Measurements from ENCODE around the gene FOXA3. TPM values are rescaled to one million over a fixed set of nuclear protein-coding genes. Genes with fewer than 3 reads are reported as not detected.
A peak's percentile ranks its signal among the peaks of the same experiment; 100 is the strongest.

Gene FOXA3
- total and polyA plus RNA-seq, 2 experiments from 2014 or later, result not detected

GRCh38 chr19:45881082-45881908, 17.2 kb downstream of the FOXA3 start:
- H3K36me3 ChIP-seq (ENCODE audit: low read depth), result no peaks in the 10 kb centered on the region
- H3K4me2 ChIP-seq (ENCODE audit: unreplicated experiment), result no peak overlapping the region
- no peaks in the 10 kb centered on the region; the same call in 1 of the 2 replicates for H3K4me1 ChIP-seq (ENCODE audit: insufficient read depth)
- no peak for DNase-seq
- H3F3A ChIP-seq (ENCODE audit: insufficient read depth), result no peaks in the 10 kb centered on the region; the same call in 1 of the 2 replicates
- 78 to 83% methylated on average over 10 of the region's 10 CpGs for WGBS, 2 experiments (ENCODE audit: low coverage in 1 of 2, low lambda C conversion rate in 2 of 2, missing lambda C conversion rate in 2 of 2)
- no peaks in the 10 kb centered on the region for H4K20me1 ChIP-seq (ENCODE audit: insufficient read depth)
- H3K9me3 ChIP-seq (ENCODE audit: low read depth), result no peaks in the 10 kb centered on the region
- H3K79me2 ChIP-seq (ENCODE audit: insufficient read depth), result peaks cover 21% of the 10 kb centered on the region
- no peak overlapping the region for H3K4me3 ChIP-seq
- in situ Hi-C loops (cut with MboI), result no loop called here
- H3K27me3 ChIP-seq (replicated peaks; ENCODE audit: insufficient read depth), result no peaks in the 10 kb centered on the region
- H3K9me2 ChIP-seq (ENCODE audit: insufficient read depth), result no peaks in the 10 kb centered on the region
- H3K9ac ChIP-seq, result no peak overlapping the region
- H2AFZ ChIP-seq, result no peak overlapping the region
- no peak for TF ChIP-seq EZH2 (IDR thresholded peaks at IDR 0.05; ENCODE audit: insufficient read depth, poor library complexity, severe bottlenecking)
- TF ChIP-seq EZH2phosphoT487 (IDR thresholded peaks at IDR 0.05; ENCODE audit: insufficient read depth, low read depth), result no peak
- H3K27ac ChIP-seq, result no peak overlapping the region

- no peaks in the 10 kb centered on the region for H3K9me2 ChIP-seq (ENCODE audit: insufficient read depth)
- H3K27me3 ChIP-seq (replicated peaks; ENCODE audit: insufficient read depth), result no peaks in the 10 kb centered on the region
- H3K36me3 ChIP-seq (ENCODE audit: low read depth), result no peaks in the 10 kb centered on the region
- H3K4me3 ChIP-seq, result no peak overlapping the region
- TF ChIP-seq EZH2phosphoT487 (IDR thresholded peaks at IDR 0.05; ENCODE audit: insufficient read depth, low read depth), result no peak
- TF ChIP-seq EZH2 (IDR thresholded peaks at IDR 0.05; ENCODE audit: insufficient read depth, poor library complexity, severe bottlenecking), result no peak
- H3K4me1 ChIP-seq (ENCODE audit: insufficient read depth), result no peaks in the 10 kb centered on the region; the same call in 1 of the 2 replicates
- peaks cover 21% of the 10 kb centered on the region for H3K79me2 ChIP-seq (ENCODE audit: insufficient read depth)
- no peak overlapping the region for H2AFZ ChIP-seq
- no peak for DNase-seq
- WGBS, 2 experiments (ENCODE audit: low coverage in 1 of 2, low lambda C conversion rate in 2 of 2, missing lambda C conversion rate in 2 of 2), result 79 to 83% methylated on average over 4 of the region's 4 CpGs
- no peaks in the 10 kb centered on the region; the same call in 1 of the 2 replicates for H3F3A ChIP-seq (ENCODE audit: insufficient read depth)
- no peak overlapping the region for H3K27ac ChIP-seq
- no peak overlapping the region for H3K9ac ChIP-seq
- no peaks in the 10 kb centered on the region for H3K9me3 ChIP-seq (ENCODE audit: low read depth)
- no peaks in the 10 kb centered on the region for H4K20me1 ChIP-seq (ENCODE audit: insufficient read depth)
- H3K4me2 ChIP-seq (ENCODE audit: unreplicated experiment), result no peak overlapping the region
- in situ Hi-C loops (cut with MboI), result no loop called here
Observed at GRCh38 chr19:45881909-45882528, 17.9 kb downstream of the FOXA3 start.

GRCh38 chr19:45882652-45883585, 18.8 kb downstream of the FOXA3 start:
- in situ Hi-C loops (cut with MboI), result no loop called here
- TF ChIP-seq EZH2phosphoT487 (IDR thresholded peaks at IDR 0.05; ENCODE audit: insufficient read depth, low read depth) (no peak), EZH2 (IDR thresholded peaks at IDR 0.05; ENCODE audit: insufficient read depth, poor library complexity, severe bottlenecking) (no peak)
- Histone ChIP-seq H3K9me2 (ENCODE audit: insufficient read depth) (no peaks in the 10 kb centered on the region), H2AFZ (no peak overlapping the region), H3K9me3 (ENCODE audit: low read depth) (no peaks in the 10 kb centered on the region), H3K27me3 (replicated peaks; ENCODE audit: insufficient read depth) (no peaks in the 10 kb centered on the region), H3K4me2 (ENCODE audit: unreplicated experiment) (peak overlapping the region; percentile 65), H3K79me2 (ENCODE audit: insufficient read depth) (peaks cover 21% of the 10 kb centered on the region), H3K4me3 (peak overlapping the region; percentile 46), H3K27ac (no peak overlapping the region), H3F3A (ENCODE audit: insufficient read depth) (peaks cover 4% of the 10 kb centered on the region), H3K9ac (no peak overlapping the region), H3K4me1 (ENCODE audit: insufficient read depth) (peaks cover 4% of the 10 kb centered on the region), H4K20me1 (ENCODE audit: insufficient read depth) (no peaks in the 10 kb centered on the region), H3K36me3 (ENCODE audit: low read depth) (no peaks in the 10 kb centered on the region)
- peak; percentile 95 for DNase-seq
- 17 to 18% methylated on average over 33 to 47 of the region's 47 CpGs for WGBS, 2 experiments (ENCODE audit: low coverage in 1 of 2, low lambda C conversion rate in 2 of 2, missing lambda C conversion rate in 2 of 2)

GRCh38 chr19:45883586-45883880, 19.4 kb downstream of the FOXA3 start:
- no peaks in the 10 kb centered on the region for H3K36me3 ChIP-seq (ENCODE audit: low read depth)
- no peak overlapping the region for H2AFZ ChIP-seq
- peaks cover 21% of the 10 kb centered on the region for H3K79me2 ChIP-seq (ENCODE audit: insufficient read depth)
- peak overlapping the region; percentile 56 for H3K4me2 ChIP-seq (ENCODE audit: unreplicated experiment)
- H4K20me1 ChIP-seq (ENCODE audit: insufficient read depth), result no peaks in the 10 kb centered on the region
- H3K9me3 ChIP-seq (ENCODE audit: low read depth), result no peaks in the 10 kb centered on the region
- H3K9me2 ChIP-seq (ENCODE audit: insufficient read depth), result no peaks in the 10 kb centered on the region
- peaks cover 5% of the 10 kb centered on the region for H3F3A ChIP-seq (ENCODE audit: insufficient read depth)
- DNase-seq, result no peak
- H3K9ac ChIP-seq, result peak overlapping the region; percentile 18; the same call in 1 of the 2 replicates
- peak overlapping the region; percentile 29; the same call in 1 of the 2 replicates for H3K4me3 ChIP-seq
- in situ Hi-C loops (cut with MboI), result no loop called here
- no peaks in the 10 kb centered on the region for H3K27me3 ChIP-seq (replicated peaks; ENCODE audit: insufficient read depth)
- H3K27ac ChIP-seq, result no peak overlapping the region
- 0 to 8% methylated on average over 1 to 5 of the region's 5 CpGs for WGBS, 2 experiments (ENCODE audit: low coverage in 1 of 2, low lambda C conversion rate in 2 of 2, missing lambda C conversion rate in 2 of 2)
- H3K4me1 ChIP-seq (ENCODE audit: insufficient read depth), result peaks cover 4% of the 10 kb centered on the region
- TF ChIP-seq EZH2 (IDR thresholded peaks at IDR 0.05; ENCODE audit: insufficient read depth, poor library complexity, severe bottlenecking) (no peak), EZH2phosphoT487 (IDR thresholded peaks at IDR 0.05; ENCODE audit: insufficient read depth, low read depth) (no peak)
